H9 (cell line): Measurements from ENCODE around the gene TPGS2. TPM values are rescaled to one million over a fixed set of nuclear protein-coding genes. Genes with fewer than 3 reads are reported as not detected.

Experiments
- DNase-seq: peaks from one replicate; pipeline ENCODE4 v3.0.0-alpha.2; 2017
- H2AFZ ChIP-seq: one replicate; pipeline ENCODE4 v1.6.1; 2013; ENCODE audit warnings: mild to moderate bottlenecking, low read length, control low read depth, moderate library complexity
- H2AK5ac ChIP-seq: 2 replicates; pipeline ENCODE4 v1.6.1; 2013; ENCODE audit warnings: low read length, control low read depth, mixed read lengths; ENCODE audit not compliant: insufficient read length
- H2BK120ac ChIP-seq: one replicate; pipeline ENCODE4 v1.6.1; 2013; ENCODE audit warnings: low read depth, mild to moderate bottlenecking, low read length, control low read depth, inconsistent platforms; ENCODE audit not compliant: poor library complexity, severe bottlenecking
- H2BK12ac ChIP-seq: 2 replicates; pipeline ENCODE4 v1.6.1; 2013; ENCODE audit warnings: low read length, control low read depth, mixed read lengths, low read depth; ENCODE audit not compliant: insufficient read length
- H2BK15ac ChIP-seq: 2 replicates; pipeline ENCODE4 v1.6.1; 2013; ENCODE audit warnings: low read depth, low read length, control low read depth
- H2BK20ac ChIP-seq: one replicate; pipeline ENCODE4 v1.6.1; 2013; ENCODE audit warnings: low read depth, mild to moderate bottlenecking, low read length, control low read depth, inconsistent platforms; ENCODE audit not compliant: poor library complexity, severe bottlenecking
- H2BK5ac ChIP-seq: 2 replicates; pipeline ENCODE4 v1.6.1; 2013; ENCODE audit warnings: low read length, control low read depth, mixed read lengths; ENCODE audit not compliant: insufficient read length
- H3K14ac ChIP-seq: 2 replicates; pipeline ENCODE4 v1.6.1; 2013; ENCODE audit warnings: low read length, control low read depth; ENCODE audit not compliant: insufficient read depth
- H3K18ac ChIP-seq: 2 replicates; pipeline ENCODE4 v1.6.1; 2013; ENCODE audit warnings: low read depth, mild to moderate bottlenecking, mixed read lengths, low read length, control low read depth; ENCODE audit not compliant: insufficient read length
- H3K23ac ChIP-seq: 2 replicates; pipeline ENCODE4 v1.6.1; 2013; ENCODE audit warnings: low read length, control low read depth, mixed read lengths, low read depth; ENCODE audit not compliant: insufficient read length
- H3K23me2 ChIP-seq: 2 replicates; pipeline ENCODE4 v1.6.1; 2013; ENCODE audit warnings: low read depth, mild to moderate bottlenecking, mixed read lengths, low read length, control low read depth; ENCODE audit not compliant: insufficient read length, poor library complexity, severe bottlenecking
- H3K27ac ChIP-seq: 2 replicates; pipeline ENCODE4 v1.5.1; 2013; ENCODE audit warnings: low read length, control low read depth, mixed read lengths, low read depth; ENCODE audit not compliant: insufficient read length
- H3K27me3 ChIP-seq: 2 replicates; pipeline ENCODE4 v1.6.1; 2013; ENCODE audit warnings: low read length, control low read depth, inconsistent platforms; ENCODE audit not compliant: insufficient read depth
- H3K4ac ChIP-seq: 2 replicates; pipeline ENCODE4 v1.6.1; 2013; ENCODE audit warnings: low read depth, mild to moderate bottlenecking, control low read depth, inconsistent platforms, low read length, moderate library complexity
- H3K4me1 ChIP-seq: 2 replicates; pipeline ENCODE4 v1.6.1; 2013; ENCODE audit warnings: low read length, control low read depth, inconsistent platforms; ENCODE audit not compliant: insufficient read depth
- H3K4me2 ChIP-seq: 2 replicates; pipeline ENCODE4 v1.6.1; 2013; ENCODE audit warnings: low read length, control low read depth, mixed read lengths; ENCODE audit not compliant: insufficient read length, insufficient read depth
- H3K56ac ChIP-seq: 2 replicates; pipeline ENCODE4 v1.6.1; 2013; ENCODE audit warnings: low read depth, mild to moderate bottlenecking, mixed read lengths, low read length, control low read depth; ENCODE audit not compliant: insufficient read length
- H3K79me1 ChIP-seq: 2 replicates; pipeline ENCODE4 v1.6.1; 2013; ENCODE audit warnings: low read depth, mild to moderate bottlenecking, moderate library complexity, low read length, control low read depth, inconsistent platforms; ENCODE audit not compliant: insufficient read depth, poor library complexity, severe bottlenecking
- H3K79me2 ChIP-seq: 2 replicates; pipeline ENCODE4 v1.6.1; 2013; ENCODE audit warnings: low read length, control low read depth, inconsistent platforms; ENCODE audit not compliant: insufficient read depth
- H3K9ac ChIP-seq: 2 replicates; pipeline ENCODE4 v1.6.1; 2013; ENCODE audit warnings: low read length, control low read depth, mixed read lengths; ENCODE audit not compliant: insufficient read length; ENCODE audit errors: extremely low read depth
- H3K9me3 ChIP-seq: one replicate; pipeline ENCODE4 v1.6.1; 2013; ENCODE audit warnings: low read depth, low read length, inconsistent platforms; ENCODE audit not compliant: control insufficient read depth
- H3T11ph ChIP-seq: one replicate; pipeline ENCODE4 v1.6.1; 2013; ENCODE audit warnings: mild to moderate bottlenecking, low read length, control low read depth, inconsistent platforms
- H4K20me1 ChIP-seq: one replicate; pipeline ENCODE4 v1.6.1; 2013; ENCODE audit not compliant: control insufficient read depth, insufficient read length, insufficient read depth
- H4K5ac ChIP-seq: 2 replicates; pipeline ENCODE4 v1.6.1; 2013; ENCODE audit warnings: low read depth, mild to moderate bottlenecking, mixed read lengths, low read length, control low read depth; ENCODE audit not compliant: insufficient read length
- H4K8ac ChIP-seq: replicated peaks from 2 replicates; pipeline ENCODE4 v1.6.1; 2013; ENCODE audit warnings: low read length, control low read depth, mixed read lengths, low read depth; ENCODE audit not compliant: insufficient read length
- H4K91ac ChIP-seq: 2 replicates; pipeline ENCODE4 v1.6.1; 2013; ENCODE audit warnings: low read depth, mild to moderate bottlenecking, moderate library complexity, mixed read lengths, low read length, control low read depth; ENCODE audit not compliant: insufficient read length
- H3K27ac Mint-ChIP-seq, 3 experiments: 2 replicates in 2 of 3; 3 replicates in 1 of 3; pipeline ENCODE4 v1.8.0; 2020 to 2021; ENCODE audit warnings: mixed read lengths in 3 of 3, mild to moderate bottlenecking in 1 of 3, moderate library complexity in 1 of 3
- H3K27me3 Mint-ChIP-seq: 2 replicates; pipeline ENCODE4 v1.8.0; 2021; ENCODE audit warnings: low read depth, mild to moderate bottlenecking, moderate library complexity, mixed read lengths
- H3K36me3 Mint-ChIP-seq, 3 experiments: 2 replicates in 2 of 3; 3 replicates in 1 of 3; pipeline ENCODE4 v1.8.0; 2020 to 2021; ENCODE audit warnings: low read depth in 3 of 3, mixed read lengths in 3 of 3; ENCODE audit not compliant: insufficient read depth in 1 of 3
- H3K4me1 Mint-ChIP-seq, 2 experiments: 2 replicates each; pipeline ENCODE4 v1.8.0; 2020; ENCODE audit warnings: mixed read lengths in 2 of 2
- H3K4me3 Mint-ChIP-seq, 2 experiments: 2 replicates in 1 of 2; 3 replicates in 1 of 2; pipeline ENCODE4 v1.8.0; 2020 to 2021; ENCODE audit warnings: mild to moderate bottlenecking in 2 of 2, mixed read lengths in 2 of 2, moderate library complexity in 1 of 2
- H3K9me3 Mint-ChIP-seq, 2 experiments: 2 replicates in 1 of 2; 3 replicates in 1 of 2; pipeline ENCODE4 v1.8.0; 2020; ENCODE audit warnings: mild to moderate bottlenecking in 2 of 2, mixed read lengths in 2 of 2, moderate library complexity in 1 of 2
- CTCF ChIP-seq: fragments of 200-600 bp; sonication (generic); conservative IDR thresholded peaks from 3 replicates; pipeline ENCODE4 v1.8.0; 2021; ENCODE audit warnings: antibody characterized with exemption, mild to moderate bottlenecking
- WGBS: extraction: QIAGEN DNeasy Blood & Tissue Kit; methylation state at CpG from one replicate; pipeline ENCODE4 v1.1.7; 2013; ENCODE audit warnings: missing lambda C conversion rate, low lambda C conversion rate, mixed read lengths; ENCODE audit not compliant: insufficient read length; ENCODE audit errors: extremely low coverage; 5-methylcytosine and 5-hydroxymethylcytosine counted together
- total RNA-seq: library from RNA; stranded (reverse); gene quantifications from 2 replicates; pipeline ENCODE4 v1.2.1, GENCODE V29; 2021

The TPGS2 gene
- total RNA-seq, 1 experiment from 2014 or later = 147 TPM

DNA sequence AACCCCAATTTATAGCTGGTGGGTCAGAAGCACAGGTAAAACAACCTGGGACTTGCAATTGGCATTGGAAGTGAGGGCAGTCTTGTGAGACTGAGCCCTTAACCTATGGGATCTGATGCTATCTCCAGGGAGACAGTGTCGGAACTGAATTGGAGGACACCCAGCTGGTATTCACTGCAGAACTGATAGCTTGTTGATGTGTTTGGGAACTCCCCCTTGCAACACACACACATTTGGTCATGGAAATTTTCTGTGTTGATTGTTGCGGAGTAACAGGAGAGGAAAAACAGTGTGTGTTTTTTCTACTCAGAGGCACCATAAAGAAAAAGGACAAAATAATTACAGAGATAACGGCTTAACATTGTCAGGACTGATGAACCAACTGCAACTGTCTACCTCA is 16.1 kb downstream of the TPGS2 start:
- Histone ChIP-seq H2AFZ (no peak overlapping the region), H4K20me1 (no peaks in the 10 kb centered on the region), H3K27me3 (no peaks in the 10 kb centered on the region), H3K23me2 (no peaks in the 10 kb centered on the region), H3K9ac (no peak overlapping the region), H3K27ac (no peak overlapping the region), H2BK12ac (no peak overlapping the region), H3K18ac (no peak overlapping the region), H3K9me3 (no peaks in the 10 kb centered on the region), H3K23ac (no peak overlapping the region), H3K4me2 (no peak overlapping the region), H2AK5ac (no peak overlapping the region), H3K4ac (no peak overlapping the region), H3K79me2 (no peaks in the 10 kb centered on the region), H2BK120ac (no peak overlapping the region), H3K56ac (no peak overlapping the region), H4K8ac (no peak overlapping the region), H2BK20ac (no peak overlapping the region), H3K4me1 (no peaks in the 10 kb centered on the region), H3K14ac (no peak overlapping the region), H2BK15ac (no peak overlapping the region), H4K91ac (no peak overlapping the region), H4K5ac (no peak overlapping the region), H2BK5ac (no peak overlapping the region), H3T11ph (no peak overlapping the region), H3K79me1 (no peaks in the 10 kb centered on the region)
- H3K9me3 Mint-ChIP-seq = no peaks in the 10 kb centered on the region
- no peak for TF ChIP-seq CTCF
- no peak overlapping the region for H3K27ac Mint-ChIP-seq
- H3K36me3 Mint-ChIP-seq = peaks cover 12 to 57% (median 49%) of the 10 kb centered on the region in 3 experiments; a peak in 6 of 7 replicates
- no peaks in the 10 kb centered on the region for H3K27me3 Mint-ChIP-seq
- peaks cover 0 to 10% of the 10 kb centered on the region in 2 experiments; a peak in 2 of 4 replicates for H3K4me1 Mint-ChIP-seq
- no peak for DNase-seq
- H3K4me3 Mint-ChIP-seq = no peak overlapping the region
- no CpG with 5 or more reads among the region's 3 CpGs for whole genome bisulfite sequencing
